Mesenchymal stem cell (in vitro differentiated cells and primary cell): Measurements from ENCODE around the gene MZF1.

Experiments used
- DNase-seq: peaks from one replicate; pipeline ENCODE4 v3.0.0-alpha.2; 2013
- H2AFZ ChIP-seq: one replicate; pipeline ENCODE4 v1.6.1; 2013; ENCODE audit warnings: low read depth, mild to moderate bottlenecking, control low read depth, inconsistent platforms, low read length, moderate library complexity
- H2AK5ac ChIP-seq: 2 replicates; pipeline ENCODE4 v1.6.1; 2013; ENCODE audit warnings: low read length, moderate library complexity, mild to moderate bottlenecking, inconsistent platforms; ENCODE audit not compliant: severe bottlenecking
- H2BK120ac ChIP-seq: one replicate; pipeline ENCODE4 v1.6.1; 2013; ENCODE audit warnings: low read depth, mild to moderate bottlenecking, inconsistent platforms, low read length, moderate library complexity
- H2BK12ac ChIP-seq, 2 experiments: one replicate each; pipeline ENCODE4 v1.6.1; 2013; ENCODE audit warnings: inconsistent platforms in 2 of 2, low read length in 2 of 2, mild to moderate bottlenecking in 2 of 2, moderate library complexity in 2 of 2, control low read depth in 1 of 2
- H2BK15ac ChIP-seq: one replicate; pipeline ENCODE4 v1.6.1; 2013; ENCODE audit warnings: mild to moderate bottlenecking, low read depth, inconsistent platforms; ENCODE audit not compliant: poor library complexity, severe bottlenecking
- H2BK5ac ChIP-seq: 2 replicates; pipeline ENCODE4 v1.6.1; 2013; ENCODE audit warnings: low read depth, mild to moderate bottlenecking, low read length, control low read depth, inconsistent platforms; ENCODE audit not compliant: poor library complexity, severe bottlenecking
- H3K14ac ChIP-seq, 2 experiments: one replicate each; pipeline ENCODE4 v1.6.1; 2013; ENCODE audit warnings: inconsistent platforms in 2 of 2, low read length in 2 of 2, control low read depth in 1 of 2, mild to moderate bottlenecking in 1 of 2, moderate library complexity in 1 of 2
- H3K18ac ChIP-seq, 2 experiments: one replicate each; pipeline ENCODE4 v1.6.1; 2013; ENCODE audit warnings: inconsistent platforms in 2 of 2, low read length in 2 of 2, control low read depth in 1 of 2, low read depth in 1 of 2, mild to moderate bottlenecking in 1 of 2
- H3K23ac ChIP-seq, 2 experiments: one replicate each; pipeline ENCODE4 v1.6.1; 2013; ENCODE audit warnings: inconsistent platforms in 2 of 2, low read length in 2 of 2, mild to moderate bottlenecking in 2 of 2, moderate library complexity in 2 of 2, control low read depth in 1 of 2
- H3K27ac ChIP-seq: 2 replicates; pipeline ENCODE4 v1.5.1; 2013; ENCODE audit warnings: mild to moderate bottlenecking, moderate library complexity, low read length, control low read depth, inconsistent platforms; ENCODE audit not compliant: poor library complexity, severe bottlenecking
- H3K27me3 ChIP-seq, 2 experiments: 2 replicates each; pipeline versions ENCODE4 v1.6.1 to v1.7.0; 2013; ENCODE audit warnings: low read length in 2 of 2, mild to moderate bottlenecking in 2 of 2, moderate library complexity in 2 of 2, control low read depth in 1 of 2, inconsistent platforms in 1 of 2; ENCODE audit not compliant: control insufficient read depth in 1 of 2, insufficient read depth in 1 of 2
- H3K36me3 ChIP-seq, 2 experiments: 2 replicates each; pipeline versions ENCODE4 v1.6.1 to v1.7.0; 2013; ENCODE audit warnings: low read length in 2 of 2, control low read depth in 1 of 2, inconsistent platforms in 1 of 2, low read depth in 1 of 2, mild to moderate bottlenecking in 1 of 2; ENCODE audit not compliant: insufficient read depth in 2 of 2, control insufficient read depth in 1 of 2
- H3K4ac ChIP-seq, 2 experiments: one replicate each; pipeline ENCODE4 v1.6.1; 2013; ENCODE audit warnings: inconsistent platforms in 2 of 2, low read length in 2 of 2, mild to moderate bottlenecking in 2 of 2, moderate library complexity in 2 of 2, control low read depth in 1 of 2, low read depth in 1 of 2
- H3K4me1 ChIP-seq: 2 replicates; pipeline ENCODE4 v1.6.1; 2013; ENCODE audit warnings: low read depth, low read length, control low read depth; ENCODE audit not compliant: control insufficient read depth, insufficient read depth
- H3K4me2 ChIP-seq: 2 replicates; pipeline ENCODE4 v1.6.1; 2013; ENCODE audit warnings: low read length, mild to moderate bottlenecking, inconsistent platforms; ENCODE audit not compliant: poor library complexity, severe bottlenecking
- H3K4me3 ChIP-seq, 2 experiments: 2 replicates each; pipeline versions ENCODE4 v1.5.1 to v1.7.0; 2013; ENCODE audit warnings: low read length in 2 of 2, mild to moderate bottlenecking in 2 of 2, control low read depth in 1 of 2, low read depth in 1 of 2; ENCODE audit not compliant: insufficient read depth in 1 of 2
- H3K79me1 ChIP-seq: replicated peaks from 2 replicates; pipeline ENCODE4 v1.6.1; 2013; ENCODE audit warnings: mild to moderate bottlenecking, control low read depth, low read length, inconsistent platforms; ENCODE audit not compliant: poor library complexity, severe bottlenecking
- H3K9ac ChIP-seq: 2 replicates; pipeline ENCODE4 v1.7.0; 2013; ENCODE audit warnings: mild to moderate bottlenecking, low read length, moderate library complexity
- H3K9me3 ChIP-seq: 2 replicates; pipeline ENCODE4 v1.7.0; 2013; ENCODE audit warnings: mild to moderate bottlenecking, low read length; ENCODE audit not compliant: control insufficient read depth
- H4K8ac ChIP-seq: one replicate; pipeline ENCODE4 v1.6.1; 2013; ENCODE audit warnings: inconsistent platforms, mild to moderate bottlenecking, low read length, moderate library complexity
- H4K91ac ChIP-seq: one replicate; pipeline ENCODE4 v1.6.1; 2013; ENCODE audit warnings: mild to moderate bottlenecking, low read length, inconsistent platforms
- WGBS: methylation state at CpG from one replicate; pipeline ENCODE4 v1.1.7; 2013; ENCODE audit warnings: mixed read lengths; 5-methylcytosine and 5-hydroxymethylcytosine counted together

The MZF1 gene

GRCh38 chr19:58560007-58560887 is 12.9 kb downstream of the MZF1 start:
- no peak overlapping the region for H2BK120ac ChIP-seq
- H2BK15ac ChIP-seq = peak overlapping the region; percentile 53
- H3K18ac ChIP-seq = peak overlapping the region; percentile 81 to 95
- H4K91ac ChIP-seq = peak overlapping the region; percentile 98
- no peaks in the 10 kb centered on the region for H3K9me3 ChIP-seq
- H3K14ac ChIP-seq = peak overlapping the region in 1 of 2 experiments; percentile 85
- peak overlapping the region; percentile 99 for H4K8ac ChIP-seq
- H3K4me1 ChIP-seq = peaks cover 38% of the 10 kb centered on the region
- peak overlapping the region; percentile 79 to 99 for H3K4me3 ChIP-seq
- H3K4me2 ChIP-seq = peak overlapping the region; percentile 89
- peaks cover 15 to 35% of the 10 kb centered on the region in 2 experiments for H3K36me3 ChIP-seq
- H3K79me1 ChIP-seq = peaks cover 26% of the 10 kb centered on the region
- no peak overlapping the region for H3K23ac ChIP-seq
- peak overlapping the region; percentile 52 to 95 for H3K4ac ChIP-seq
- H2BK12ac ChIP-seq = peak overlapping the region; percentile 55 to 72
- peak overlapping the region; percentile 99 for H3K27ac ChIP-seq
- peak overlapping the region; percentile 100 for H3K9ac ChIP-seq
- 94% methylated on average over 8 of the region's 8 CpGs for WGBS
- peak overlapping the region; percentile 94 for H2AK5ac ChIP-seq
- H2BK5ac ChIP-seq = no peak overlapping the region
- no peak for DNase-seq
- H2AFZ ChIP-seq = peak overlapping the region; percentile 56
- H3K27me3 ChIP-seq = no peaks in the 10 kb centered on the region

- Histone ChIP-seq H3K36me3 (peaks cover 15 to 37% of the 10 kb centered on the region in 2 experiments), H3K9me3 (no peaks in the 10 kb centered on the region), H2BK5ac (peak overlapping the region; percentile 54), H3K9ac (peak overlapping the region; percentile 100), H3K23ac (peak overlapping the region in 1 of 2 experiments; percentile 86), H3K4me3 (peak overlapping the region; percentile 79 to 99), H3K79me1 (peaks cover 27% of the 10 kb centered on the region), H2BK120ac (peak overlapping the region; percentile 69), H4K8ac (peak overlapping the region; percentile 99), H3K14ac (peak overlapping the region in 1 of 2 experiments; percentile 98), H4K91ac (peak overlapping the region; percentile 100), H3K4me2 (peak overlapping the region; percentile 89), H3K27me3 (no peaks in the 10 kb centered on the region), H3K18ac (peak overlapping the region; percentile 98 to 100), H2AK5ac (peak overlapping the region; percentile 94), H2BK15ac (peak overlapping the region; percentile 94), H2BK12ac (peak overlapping the region; percentile 55 to 72), H3K27ac (peak overlapping the region; percentile 99), H2AFZ (peak overlapping the region; percentile 56), H3K4me1 (peaks cover 40% of the 10 kb centered on the region), H3K4ac (peak overlapping the region; percentile 97 to 100)
- under 1% methylated on average over 27 of the region's 33 CpGs for WGBS
- DNase-seq = peak; percentile 95
Measured at GRCh38 chr19:58559275-58560006, 13.7 kb downstream of the MZF1 start.

- peak overlapping the region; percentile 96 for H2BK15ac ChIP-seq
- H3K9ac ChIP-seq = peak overlapping the region; percentile 100
- H3K9me3 ChIP-seq = no peaks in the 10 kb centered on the region
- H3K27me3 ChIP-seq = no peaks in the 10 kb centered on the region
- H4K8ac ChIP-seq = peak overlapping the region; percentile 99
- H3K14ac ChIP-seq = peak overlapping the region in 1 of 2 experiments; percentile 100
- H3K36me3 ChIP-seq = peaks cover 15 to 40% of the 10 kb centered on the region in 2 experiments
- peak overlapping the region; percentile 89 for H3K4me2 ChIP-seq
- H3K4me1 ChIP-seq = peaks cover 47% of the 10 kb centered on the region
- H2BK12ac ChIP-seq = peak overlapping the region in 1 of 2 experiments; percentile 81
- peak overlapping the region; percentile 100 for H3K18ac ChIP-seq
- peaks cover 30% of the 10 kb centered on the region for H3K79me1 ChIP-seq
- peak overlapping the region; percentile 100 for H4K91ac ChIP-seq
- peak overlapping the region; percentile 81 for H2AFZ ChIP-seq
- DNase-seq = peak; percentile 98
- peak overlapping the region; percentile 99 for H3K27ac ChIP-seq
- peak overlapping the region in 1 of 2 experiments; percentile 98 for H3K23ac ChIP-seq
- peak overlapping the region; percentile 87 to 99 for H3K4me3 ChIP-seq
- peak overlapping the region; percentile 90 for H2BK120ac ChIP-seq
- WGBS = under 1% methylated on average over 64 of the region's 76 CpGs
- peak overlapping the region; percentile 90 for H2AK5ac ChIP-seq
- H3K4ac ChIP-seq = peak overlapping the region; percentile 99 to 100
- H2BK5ac ChIP-seq = peak overlapping the region; percentile 90
Measured at GRCh38 chr19:58558623-58559274, 14.4 kb downstream of the MZF1 start.
